HG03135 (cell line): ENCODE measurements around the gene TBC1D22A.
"Not testable (repeated sequence)": the region's sequence is repeated elsewhere in the genome, so short reads cannot be mapped to it uniquely, and the experiment has no call there.

Experiments used
- ATAC-seq: cut with Tn5 transposase; IDR thresholded peaks from one replicate; pipeline ENCODE4 v1.9.1; 2021; ENCODE audit warnings: mild to moderate bottlenecking, moderate library complexity; ENCODE audit not compliant: unreplicated experiment

The TBC1D22A gene

DNA sequence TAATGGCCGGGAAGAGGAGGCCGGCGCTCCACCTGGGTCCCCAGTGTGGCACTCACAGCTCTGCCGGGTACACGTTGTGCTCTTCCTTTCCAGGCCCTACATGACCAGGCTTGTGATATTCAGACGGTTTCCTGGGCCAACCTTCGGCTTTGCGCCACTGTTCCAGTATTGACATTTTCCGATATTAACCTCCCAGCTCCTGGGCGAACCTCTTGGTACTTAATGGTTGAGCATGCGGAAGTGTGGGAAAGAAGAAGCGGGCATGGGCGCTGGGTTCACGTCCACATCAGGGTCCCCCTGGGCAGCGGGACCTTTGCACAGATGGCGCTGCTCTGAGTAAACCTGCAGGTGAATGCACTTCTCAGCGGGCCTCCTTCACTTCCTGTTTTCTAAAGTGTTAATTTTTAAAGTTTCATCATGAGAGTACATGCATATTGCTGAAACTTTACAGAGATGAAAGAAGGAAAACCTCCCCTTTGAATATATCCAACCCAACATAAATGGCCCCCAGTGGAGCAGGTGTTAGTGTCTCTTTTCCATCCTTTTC is 286.7 kb downstream of the TBC1D22A start:
- ATAC-seq = no peak

GRCh38 chr22:47049736-47050400 is 287.4 kb downstream of the TBC1D22A start:
- ATAC-seq = not testable (repeated sequence)

GRCh38 chr22:47050401-47051051 is 288.1 kb downstream of the TBC1D22A start:
- ATAC-seq = no peak

GRCh38 chr22:47051441-47052071 is 289.1 kb downstream of the TBC1D22A start:
- ATAC-seq = no peak

DNA sequence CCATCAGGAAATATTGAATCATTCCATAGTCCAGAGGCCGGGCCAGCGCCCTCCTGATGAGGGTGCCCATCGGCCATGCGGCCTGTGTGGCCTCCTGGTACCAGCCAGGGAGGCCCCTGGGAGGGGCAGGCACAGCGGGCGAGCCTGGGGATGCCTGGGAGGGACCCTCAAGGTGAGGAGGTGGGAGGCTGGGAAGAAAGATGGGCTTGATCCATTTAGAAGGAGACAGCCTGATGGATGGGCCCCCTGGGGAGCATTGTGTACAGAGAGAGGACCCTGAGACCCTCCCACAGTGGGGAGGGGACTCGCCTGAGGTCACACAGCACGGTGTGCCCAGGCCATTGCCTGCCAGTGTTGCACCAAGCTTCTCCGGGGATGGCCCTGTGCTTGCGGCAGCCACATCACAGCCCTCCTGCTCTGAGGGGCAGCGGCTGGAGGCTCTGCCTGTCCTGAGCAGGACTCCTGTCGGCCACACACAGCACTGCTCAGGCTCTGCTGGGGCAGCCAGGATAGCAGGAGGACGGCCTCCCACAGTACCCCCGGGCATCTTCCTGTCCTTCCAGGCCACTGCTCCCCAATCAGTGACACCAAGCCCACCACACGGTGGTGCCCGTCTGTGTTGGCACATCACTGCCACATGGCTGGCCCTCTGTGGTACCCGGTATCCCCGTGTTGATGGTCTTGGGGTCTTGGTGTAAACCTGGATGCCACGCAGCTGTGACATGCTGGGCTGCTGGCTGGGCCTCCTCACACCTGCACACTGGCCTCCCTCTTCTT is 290.0 kb downstream of the TBC1D22A start:
- ATAC-seq = no peak

GRCh38 chr22:47053013-47053725 is 290.7 kb downstream of the TBC1D22A start:
- ATAC-seq = no peak

GRCh38 chr22:47053726-47054141 is 291.3 kb downstream of the TBC1D22A start:
- no peak for ATAC-seq

GRCh38 chr22:47054231-47055072 is 292.0 kb downstream of the TBC1D22A start:
- ATAC-seq = no peak

DNA sequence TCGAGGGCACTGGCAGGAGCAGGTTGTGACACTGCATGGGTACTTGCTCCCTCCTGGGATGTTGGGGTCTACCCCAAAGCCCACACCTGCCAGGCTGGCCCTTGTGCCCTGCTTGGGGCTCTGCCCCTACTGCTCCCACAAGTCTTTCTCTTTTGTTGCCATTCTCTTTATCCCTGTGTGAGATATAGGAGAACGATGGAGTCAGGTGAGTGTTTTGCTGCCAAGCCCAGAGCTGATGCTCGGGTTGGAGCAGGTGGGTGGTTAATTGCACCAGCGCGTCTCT is 292.6 kb downstream of the TBC1D22A start:
- ATAC-seq = no peak

DNA sequence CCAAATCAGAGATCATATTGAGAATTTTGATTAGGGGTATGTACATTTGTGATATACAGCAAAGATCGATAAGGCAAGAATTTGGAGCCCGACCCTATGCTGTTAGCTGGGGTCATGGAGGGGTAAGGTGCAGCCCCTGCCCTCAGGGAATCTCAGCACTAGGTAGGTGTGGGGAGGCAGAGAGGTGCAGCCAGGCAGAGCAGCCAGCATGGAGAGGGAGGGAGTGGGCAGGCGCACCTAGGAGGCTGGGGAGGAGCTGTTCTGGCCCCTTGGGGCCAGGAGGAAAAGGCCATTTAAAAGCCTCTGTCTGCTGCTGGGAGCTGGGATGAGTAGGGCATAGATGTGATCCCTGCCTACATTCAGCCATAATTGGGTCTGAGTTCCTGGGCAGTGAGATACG is 293.0 kb downstream of the TBC1D22A start:
- ATAC-seq = no peak

GRCh38 chr22:47055921-47056320 is 293.5 kb downstream of the TBC1D22A start:
- ATAC-seq = no peak

DNA sequence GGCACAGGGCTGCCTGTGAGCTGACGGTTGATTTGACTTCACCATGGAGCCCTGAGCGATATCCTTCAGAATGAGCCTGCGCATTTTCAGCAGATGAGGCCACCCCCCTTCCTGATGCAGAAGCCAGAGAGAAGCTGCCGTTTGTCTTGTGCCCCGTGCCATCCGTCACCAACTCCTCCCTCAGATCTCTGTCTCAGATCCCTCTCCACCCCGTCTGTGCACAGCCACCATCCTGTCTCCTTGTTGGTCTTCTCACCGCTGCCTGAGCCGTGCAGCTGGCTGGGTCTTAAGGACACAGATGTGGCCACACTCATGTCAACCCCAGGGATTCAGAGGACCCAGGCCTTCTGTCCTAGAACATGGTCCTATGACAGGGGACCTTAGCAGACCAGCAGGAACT is 293.9 kb downstream of the TBC1D22A start:
- no peak for ATAC-seq

DNA sequence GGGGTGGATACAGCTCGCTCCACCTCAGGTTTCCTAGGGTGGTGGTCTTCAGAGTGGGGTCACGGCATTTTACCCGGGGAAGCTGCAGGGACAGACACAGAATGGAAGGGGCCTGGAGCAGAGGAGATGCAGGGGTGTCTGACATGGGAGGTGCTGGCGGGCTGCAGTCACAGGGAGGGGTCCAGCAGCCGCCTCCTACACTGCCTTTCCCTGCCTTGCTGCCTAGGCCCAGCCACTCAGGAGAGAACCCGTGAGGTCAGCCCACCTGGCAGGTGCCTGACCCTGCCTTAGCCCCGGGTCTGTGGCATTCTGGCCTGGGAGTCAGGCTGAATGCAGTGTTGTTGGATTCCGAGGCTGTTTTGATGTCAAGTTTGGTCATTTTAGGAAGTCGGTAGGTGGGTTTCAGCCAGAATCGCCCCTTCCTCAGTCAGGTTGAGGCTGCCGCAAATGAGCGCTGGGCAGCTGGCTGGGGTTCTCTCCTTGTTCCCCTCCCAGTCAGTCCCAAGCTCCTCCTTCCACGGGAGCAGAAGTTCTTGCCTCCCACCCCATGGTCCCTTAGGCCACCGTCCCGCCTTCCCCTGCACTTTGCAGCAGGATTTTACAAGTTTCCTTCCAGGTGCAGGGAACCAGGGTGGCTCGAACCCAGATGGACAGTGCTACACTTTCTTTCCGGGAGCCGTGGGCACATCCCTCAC is 294.5 kb downstream of the TBC1D22A start:
- no peak for ATAC-seq

- no peak for ATAC-seq
These were observed 295.6 kb downstream of the TBC1D22A start for GRCh38 chr22:47057916-47058585.

DNA sequence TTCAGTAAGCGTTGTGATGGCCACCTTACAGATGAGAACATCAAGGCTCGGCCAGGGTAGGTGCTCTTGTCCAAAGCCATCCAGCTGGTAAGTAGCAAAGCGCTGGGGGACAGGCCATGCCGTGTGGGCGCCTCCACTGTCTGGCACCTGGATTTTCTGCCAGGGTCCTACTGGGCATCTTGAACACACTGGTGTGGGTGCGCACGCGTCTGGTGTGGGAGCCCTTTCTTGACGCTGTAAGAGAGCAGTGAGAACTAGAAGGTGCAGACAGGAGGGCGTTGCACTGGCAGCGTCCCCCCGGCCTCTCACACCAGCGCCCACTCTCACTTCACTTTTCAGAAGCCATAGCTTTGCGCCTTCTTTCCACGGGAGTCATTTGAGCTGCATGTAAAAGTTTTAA is 296.6 kb downstream of the TBC1D22A start:
- no peak for ATAC-seq

- ATAC-seq = no peak
These were observed 297.3 kb downstream of the TBC1D22A start for GRCh38 chr22:47059701-47060161.

DNA sequence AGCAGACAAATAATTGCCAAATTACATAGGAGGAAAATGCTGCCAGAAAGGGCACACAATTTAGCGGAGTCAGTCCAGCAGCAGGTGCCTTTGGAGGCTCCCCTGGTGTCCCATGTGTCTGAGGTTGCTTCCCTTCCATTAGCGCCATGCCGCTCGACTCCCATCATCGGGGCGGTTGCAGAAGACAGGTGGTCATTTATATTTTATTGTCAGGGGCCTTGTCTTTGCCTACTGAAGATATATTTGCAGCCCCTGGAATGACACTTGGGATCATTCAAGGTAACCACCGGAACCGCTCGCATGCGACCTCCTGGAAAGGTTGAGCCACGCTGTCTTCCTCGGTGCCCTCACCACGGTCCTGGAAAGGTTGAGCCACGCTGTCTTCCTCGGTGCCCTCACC is 298.3 kb downstream of the TBC1D22A start:
- no peak for ATAC-seq

DNA sequence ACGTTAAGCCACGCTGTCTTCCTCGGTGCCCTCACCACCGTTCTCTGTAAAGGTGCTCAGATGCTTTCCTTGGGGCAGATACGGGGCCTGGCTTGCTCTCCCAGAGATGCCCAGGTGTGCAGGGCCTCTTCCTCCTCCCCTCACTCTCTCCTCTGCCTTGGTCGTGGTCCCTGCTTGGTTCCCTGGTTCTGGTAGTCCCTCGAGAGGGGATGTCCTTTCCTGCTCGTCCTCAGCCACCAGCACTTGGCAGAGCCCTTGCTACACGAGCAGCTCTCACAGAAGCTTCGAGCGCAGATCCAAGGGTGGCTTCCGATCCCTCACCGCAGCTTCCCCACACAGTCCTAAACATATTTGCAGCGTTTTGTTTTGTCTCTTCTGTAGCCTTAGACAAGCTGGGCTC is 298.8 kb downstream of the TBC1D22A start:
- ATAC-seq = no peak

DNA sequence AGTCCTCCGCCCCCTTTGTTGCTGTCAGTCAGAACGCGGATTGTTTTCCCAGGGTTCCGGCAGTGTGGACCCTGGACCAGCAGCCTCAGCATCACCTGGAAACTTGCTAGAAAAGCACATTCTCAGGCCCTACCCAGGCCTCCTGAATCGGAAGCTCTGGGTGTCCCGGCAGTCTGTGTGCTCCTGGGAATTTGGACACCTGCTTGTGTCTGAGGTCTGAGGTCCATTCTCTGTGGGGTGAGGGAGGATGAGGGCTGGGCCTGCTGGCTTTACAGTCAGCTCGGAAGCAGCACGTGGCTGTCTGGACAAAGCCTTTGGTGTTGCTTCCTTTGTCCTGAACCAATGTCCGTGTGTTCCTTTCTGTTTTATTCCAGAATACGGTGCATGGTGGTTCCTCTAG is 299.7 kb downstream of the TBC1D22A start:
- no peak for ATAC-seq
